ENCODE data around the gene TMEM204. TPM values are rescaled to one million over a fixed set of nuclear protein-coding genes. Genes with fewer than 3 reads are reported as not detected.

The TMEM204 gene
- total and polyA plus RNA-seq, 4 donors: 24.7 to 116 (median 40.4) TPM

GRCh38 chr16:1523581-1524245 is 9.8 kb upstream of the TMEM204 start:
- 93 to 95% methylated on average over 29 to 30 of the region's 30 CpGs for WGBS, 2 donors
- ATAC-seq (ENCODE audit: insufficient read depth, low FRiP score): no peak

GRCh38 chr16:1524366-1524765 is 9.1 kb upstream of the TMEM204 start:
- Histone ChIP-seq H3K27me3 (ENCODE audit: control insufficient read depth in 3 of 3, insufficient read depth in 3 of 3, low read length in 2 of 3) (no peaks in the 10 kb centered on the region), H3K4me3 (no peak overlapping the region), H3K27ac (ENCODE audit: low read depth in 1 of 2, low read length in 1 of 2) (no peak overlapping the region), H3K4me1 (ENCODE audit: control insufficient read depth in 5 of 5, insufficient read depth in 5 of 5, low read length in 5 of 5) (peaks cover 0 to 18% (median 3%) of the 10 kb centered on the region in 5 donors), H3K9me3 (ENCODE audit: control insufficient read depth in 4 of 4, insufficient read depth in 3 of 4, low read length in 3 of 4) (peaks cover 0 to 2% (median 0%) of the 10 kb centered on the region in 4 donors), H3K36me3 (ENCODE audit: control insufficient read depth in 4 of 4, insufficient read depth in 4 of 4, low read length in 4 of 4) (peaks cover 0 to 34% (median 0%) of the 10 kb centered on the region in 4 donors), H3K9ac (ENCODE audit: insufficient read depth in 1 of 2, low read length in 2 of 2) (no peak overlapping the region)
- ATAC-seq (ENCODE audit: insufficient read depth, low FRiP score): no peak
- 93 to 94% methylated on average over 26 of the region's 26 CpGs for WGBS, 2 donors
- no peak for DNase-seq
- no peak for TF ChIP-seq CTCF (IDR thresholded peaks at IDR 0.05; ENCODE audit: control extremely low read depth, extremely low read depth)

More at GRCh38 chr16:1523581-1524245, 9.8 kb upstream of the TMEM204 start:
- no peak overlapping the region for H3K9ac ChIP-seq (ENCODE audit: insufficient read depth in 1 of 2, low read length in 2 of 2)
- no peak for DNase-seq
- H3K9me3 ChIP-seq (ENCODE audit: control insufficient read depth in 4 of 4, insufficient read depth in 3 of 4, low read length in 3 of 4): peaks cover 0 to 2% (median 0%) of the 10 kb centered on the region in 4 donors
- TF ChIP-seq CTCF (IDR thresholded peaks at IDR 0.05; ENCODE audit: control extremely low read depth, extremely low read depth): no peak
- H3K36me3 ChIP-seq (ENCODE audit: control insufficient read depth in 4 of 4, insufficient read depth in 4 of 4, low read length in 4 of 4): peaks cover 0 to 35% (median 2%) of the 10 kb centered on the region in 4 donors
- H3K4me1 ChIP-seq (ENCODE audit: control insufficient read depth in 5 of 5, insufficient read depth in 5 of 5, low read length in 5 of 5): peaks cover 0 to 15% (median 3%) of the 10 kb centered on the region in 5 donors
- no peak overlapping the region for H3K4me3 ChIP-seq
- no peaks in the 10 kb centered on the region for H3K27me3 ChIP-seq (ENCODE audit: control insufficient read depth in 3 of 3, insufficient read depth in 3 of 3, low read length in 2 of 3)
- no peak overlapping the region for H3K27ac ChIP-seq (ENCODE audit: low read depth in 1 of 2, low read length in 1 of 2)

GRCh38 chr16:1525871-1526607 is 7.4 kb upstream of the TMEM204 start:
- Histone ChIP-seq H3K9me3 (ENCODE audit: control insufficient read depth in 4 of 4, insufficient read depth in 3 of 4, low read length in 3 of 4) (peaks cover 0 to 2% (median 0%) of the 10 kb centered on the region in 4 donors), H3K36me3 (ENCODE audit: control insufficient read depth in 4 of 4, insufficient read depth in 4 of 4, low read length in 4 of 4) (peaks cover 0 to 20% (median 0%) of the 10 kb centered on the region in 4 donors), H3K4me3 (no peak overlapping the region), H3K9ac (ENCODE audit: insufficient read depth in 1 of 2, low read length in 2 of 2) (no peak overlapping the region), H3K27me3 (ENCODE audit: control insufficient read depth in 3 of 3, insufficient read depth in 3 of 3, low read length in 2 of 3) (no peaks in the 10 kb centered on the region), H3K4me1 (ENCODE audit: control insufficient read depth in 5 of 5, insufficient read depth in 5 of 5, low read length in 5 of 5) (peaks cover 0 to 20% (median 7%) of the 10 kb centered on the region in 5 donors), H3K27ac (ENCODE audit: low read depth in 1 of 2, low read length in 1 of 2) (no peak overlapping the region)
- ATAC-seq (ENCODE audit: insufficient read depth, low FRiP score): no peak
- 88 to 89% methylated on average over 41 to 44 of the region's 44 CpGs for WGBS, 2 donors
- TF ChIP-seq CTCF (IDR thresholded peaks at IDR 0.05; ENCODE audit: control extremely low read depth, extremely low read depth): no peak
- DNase-seq: no peak

Data from lung (tissue), 12 donors.